Ascending aorta (tissue), 2 donors: ENCODE results near the gene INPP5A. TPM values are rescaled to one million over a fixed set of nuclear protein-coding genes. Genes with fewer than 3 reads are reported as not detected.

Experiments
- DNase-seq, 2 donors: peaks; one replicate each; pipeline ENCODE4 v3.0.0-alpha.2; 2019; ENCODE audit warnings: low spot score in 2 of 2
- H3K27ac ChIP-seq, 2 donors: fragments of 200-600 bp; sonication (generic); one replicate each; pipeline ENCODE4 v1.5.1; 2016 to 2017; ENCODE audit warnings: mild to moderate bottlenecking in 1 of 2
- H3K27me3 ChIP-seq: fragments of 200-600 bp; sonication (generic); one replicate; pipeline ENCODE4 v1.5.1; 2017
- H3K36me3 ChIP-seq, 2 donors: fragments of 200-600 bp; sonication (generic); one replicate each; pipeline ENCODE4 v1.5.1; 2016
- H3K4me1 ChIP-seq, 2 donors: fragments of 200-600 bp; sonication (generic); one replicate each; pipeline ENCODE4 v1.5.1; 2016 to 2017; ENCODE audit warnings: mild to moderate bottlenecking in 1 of 2
- H3K4me3 ChIP-seq, 2 donors: fragments of 200-600 bp; sonication (generic); one replicate each; pipeline ENCODE4 v1.5.1; 2016 to 2017; ENCODE audit warnings: mild to moderate bottlenecking in 1 of 2
- H3K9me3 ChIP-seq, 2 donors: fragments of 200-600 bp; sonication (generic); one replicate each; pipeline ENCODE4 v1.5.1; 2016
- intact Hi-C: fragments of 100-400 bp; cut with DNase I; formaldehyde crosslinking; loops from one replicate; pipeline ENCODE4 v1.15.1; 2023
- total RNA-seq: library from RNA; depleted of rRNA; stranded (reverse); fragments of >200 nt; gene quantifications from one replicate; pipeline ENCODE4 v1.1.0, GENCODE V29; 2016
- TF ChIP-seq, protein P1 (sequence below), 3 experiments: fragments of 200-600 bp in 2 of 3; fragments of 450-650 bp in 1 of 3; sonication (generic) in 2 of 3; IDR thresholded peaks; one replicate each; pipeline ENCODE4 v1.5.1; 2016 to 2019; ENCODE audit warnings: antibody characterized with exemption in 3 of 3, mild to moderate bottlenecking in 1 of 3, moderate library complexity in 1 of 3

Gene INPP5A
- total RNA-seq, 1 donor from 2014 or later = 81.2 TPM

GRCh38 chr10:132511121-132512051, 26.2 kb upstream of the INPP5A start:
- intact Hi-C loops = loop anchor here (5.0 kb wide), 1 partner anchor 179 kb away; the partner anchor contains the start of gene LRRC27
- no peak overlapping the region for H3K27ac ChIP-seq
- no peak overlapping the region for H3K4me3 ChIP-seq
- H3K36me3 ChIP-seq = no peaks in the 10 kb centered on the region
- no peak for DNase-seq
- TF ChIP-seq, protein P1, sequence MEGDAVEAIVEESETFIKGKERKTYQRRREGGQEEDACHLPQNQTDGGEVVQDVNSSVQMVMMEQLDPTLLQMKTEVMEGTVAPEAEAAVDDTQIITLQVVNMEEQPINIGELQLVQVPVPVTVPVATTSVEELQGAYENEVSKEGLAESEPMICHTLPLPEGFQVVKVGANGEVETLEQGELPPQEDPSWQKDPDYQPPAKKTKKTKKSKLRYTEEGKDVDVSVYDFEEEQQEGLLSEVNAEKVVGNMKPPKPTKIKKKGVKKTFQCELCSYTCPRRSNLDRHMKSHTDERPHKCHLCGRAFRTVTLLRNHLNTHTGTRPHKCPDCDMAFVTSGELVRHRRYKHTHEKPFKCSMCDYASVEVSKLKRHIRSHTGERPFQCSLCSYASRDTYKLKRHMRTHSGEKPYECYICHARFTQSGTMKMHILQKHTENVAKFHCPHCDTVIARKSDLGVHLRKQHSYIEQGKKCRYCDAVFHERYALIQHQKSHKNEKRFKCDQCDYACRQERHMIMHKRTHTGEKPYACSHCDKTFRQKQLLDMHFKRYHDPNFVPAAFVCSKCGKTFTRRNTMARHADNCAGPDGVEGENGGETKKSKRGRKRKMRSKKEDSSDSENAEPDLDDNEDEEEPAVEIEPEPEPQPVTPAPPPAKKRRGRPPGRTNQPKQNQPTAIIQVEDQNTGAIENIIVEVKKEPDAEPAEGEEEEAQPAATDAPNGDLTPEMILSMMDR (IDR thresholded peaks at IDR 0.05) = no peak
- H3K9me3 ChIP-seq = no peaks in the 10 kb centered on the region
- peaks cover 0 to 14% of the 10 kb centered on the region in 2 donors for H3K4me1 ChIP-seq
- H3K27me3 ChIP-seq = no peaks in the 10 kb centered on the region

DNA sequence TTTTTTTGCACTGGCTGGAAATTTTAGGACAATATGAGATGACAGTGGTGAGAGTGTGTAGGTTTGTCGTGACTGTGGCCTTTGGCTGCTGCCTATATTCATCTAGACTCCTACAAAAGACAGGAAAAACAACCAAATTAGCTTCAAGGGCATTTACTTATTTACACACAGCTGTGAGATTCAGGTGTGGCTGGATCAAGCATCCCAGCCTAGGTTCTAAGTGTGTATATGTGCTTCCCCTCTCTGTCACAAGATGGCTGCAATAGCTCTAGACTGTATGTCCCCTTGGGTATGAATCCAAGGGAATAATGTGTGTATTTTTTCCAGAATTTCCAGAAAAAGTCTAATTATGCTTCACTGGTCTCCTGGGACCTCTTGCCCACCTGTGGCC, 25.5 kb upstream of the INPP5A start:
- no peaks in the 10 kb centered on the region for H3K36me3 ChIP-seq
- no peaks in the 10 kb centered on the region for H3K9me3 ChIP-seq
- H3K27ac ChIP-seq = no peak overlapping the region
- intact Hi-C loops = loop anchor here (5.0 kb wide), 1 partner anchor 180 kb away; the partner anchor contains the start of gene LRRC27
- no peak for DNase-seq
- no peaks in the 10 kb centered on the region for H3K27me3 ChIP-seq
- TF ChIP-seq, protein P1 (IDR thresholded peaks at IDR 0.05) = no peak
- H3K4me1 ChIP-seq = peaks cover 3 to 20% of the 10 kb centered on the region in 2 donors
- H3K4me3 ChIP-seq = no peak overlapping the region

- no peaks in the 10 kb centered on the region for H3K36me3 ChIP-seq
- intact Hi-C loops = loop anchor here (5.0 kb wide), 1 partner anchor 181 kb away; the partner anchor contains the start of gene LRRC27
- H3K4me1 ChIP-seq = peaks cover 6 to 25% of the 10 kb centered on the region in 2 donors
- H3K27me3 ChIP-seq = no peaks in the 10 kb centered on the region
- no peak overlapping the region for H3K4me3 ChIP-seq
- no peaks in the 10 kb centered on the region for H3K9me3 ChIP-seq
- TF ChIP-seq, protein P1 (IDR thresholded peaks at IDR 0.05) = no peak
- H3K27ac ChIP-seq = no peak overlapping the region
- DNase-seq = no peak
Observed at GRCh38 chr10:132512693-132513345, 24.8 kb upstream of the INPP5A start.

DNA sequence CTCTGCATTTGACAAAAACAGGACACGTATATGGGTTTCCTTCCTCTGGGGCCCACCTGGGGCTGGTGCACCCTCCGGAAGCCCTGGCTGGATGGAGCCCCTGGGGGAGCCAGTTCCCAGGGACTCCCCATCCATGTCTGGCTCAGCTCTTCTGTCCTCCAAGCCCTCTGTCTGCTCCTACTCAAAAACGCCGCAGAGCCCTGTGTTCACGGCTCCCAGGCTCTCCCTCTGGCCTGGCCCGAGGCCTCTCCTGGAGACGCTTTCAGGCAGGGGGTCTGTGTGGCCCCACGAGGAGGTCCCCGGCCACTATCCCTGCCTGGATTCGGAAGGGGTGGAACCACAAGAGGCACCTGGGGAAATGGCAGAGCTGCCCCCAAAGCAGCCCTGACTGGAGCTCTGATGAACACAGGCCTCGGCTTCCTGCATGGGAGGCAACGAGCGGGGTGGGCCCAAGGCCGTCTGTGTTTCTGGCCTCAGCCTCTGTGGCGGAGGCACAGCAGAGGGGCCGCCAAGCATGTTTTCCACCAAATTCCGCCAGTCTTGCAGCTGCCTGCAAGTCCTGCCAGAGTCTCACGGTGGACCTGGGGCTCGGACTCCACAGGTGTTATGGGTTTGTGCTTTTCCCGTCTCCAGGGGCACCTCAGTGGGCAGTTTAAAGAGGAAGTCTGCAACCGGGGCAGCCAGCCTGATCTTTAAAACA, 22.6 kb upstream of the INPP5A start:
- Histone ChIP-seq H3K9me3 (no peaks in the 10 kb centered on the region), H3K4me3 (no peak overlapping the region), H3K36me3 (no peaks in the 10 kb centered on the region), H3K27me3 (no peaks in the 10 kb centered on the region), H3K4me1 (peaks cover 11 to 42% of the 10 kb centered on the region in 2 donors), H3K27ac (peak overlapping the region in 1 of 2 donors; percentile 97)
- intact Hi-C loops = loop anchor here (5.0 kb wide), 2 partner anchors 77 to 183 kb away; partner anchors contain the start of gene LRRC27
- DNase-seq = no peak
- TF ChIP-seq, protein P1 (IDR thresholded peaks at IDR 0.05) = no peak
